Hepatocyte (in vitro differentiated cells): Measurements from ENCODE around the gene TMEFF2. TPM values are rescaled to one million over a fixed set of nuclear protein-coding genes. Genes with fewer than 3 reads are reported as not detected.

Experiments
- DNase-seq: peaks from one replicate; pipeline ENCODE4 v3.0.0-alpha.2; 2016; ENCODE audit warnings: low spot score
- H2AFZ ChIP-seq: fragments of 200-600 bp; sonication (generic); 2 replicates; pipeline ENCODE4 v1.6.0; 2016; ENCODE audit warnings: antibody characterized with exemption, mild to moderate bottlenecking
- H3K27ac ChIP-seq: fragments of 200-600 bp; sonication (generic); 2 replicates; pipeline ENCODE4 v1.5.1; 2016; ENCODE audit warnings: mild to moderate bottlenecking
- H3K27me3 ChIP-seq: fragments of 200-600 bp; sonication (generic); 2 replicates; pipeline ENCODE4 v1.6.1; 2016
- H3K36me3 ChIP-seq: fragments of 200-600 bp; sonication (generic); replicated peaks from 2 replicates; pipeline ENCODE4 v1.5.1; 2016; ENCODE audit warnings: low read depth; ENCODE audit not compliant: insufficient read depth
- H3K4me1 ChIP-seq: fragments of 200-600 bp; sonication (generic); 2 replicates; pipeline ENCODE4 v1.5.1; 2016; ENCODE audit warnings: mild to moderate bottlenecking, moderate library complexity; ENCODE audit not compliant: insufficient read depth
- H3K4me2 ChIP-seq: fragments of 200-600 bp; sonication (generic); 2 replicates; pipeline ENCODE4 v1.6.0; 2016
- H3K4me3 ChIP-seq: fragments of 200-600 bp; sonication (generic); 2 replicates; pipeline ENCODE4 v1.5.1; 2016; ENCODE audit warnings: mild to moderate bottlenecking
- H3K79me2 ChIP-seq: fragments of 200-600 bp; sonication (generic); 2 replicates; pipeline ENCODE4 v1.6.0; 2017; ENCODE audit warnings: mild to moderate bottlenecking
- H3K9me2 ChIP-seq: fragments of 200-600 bp; sonication (generic); replicated peaks from 2 replicates; pipeline ENCODE4 v1.6.0; 2017; ENCODE audit warnings: mild to moderate bottlenecking; ENCODE audit not compliant: insufficient read depth
- H3K9me3 ChIP-seq: fragments of 200-600 bp; sonication (generic); 2 replicates; pipeline ENCODE4 v1.5.1; 2016; ENCODE audit warnings: low read depth, mild to moderate bottlenecking
- H4K20me1 ChIP-seq: fragments of 200-600 bp; sonication (generic); 2 replicates; pipeline ENCODE4 v1.6.0; 2016; ENCODE audit warnings: mild to moderate bottlenecking; ENCODE audit not compliant: insufficient read depth, poor library complexity, severe bottlenecking
- CTCF ChIP-seq: fragments of 200-600 bp; sonication (generic); IDR thresholded peaks from 2 replicates; pipeline ENCODE4 v1.5.1; 2016; ENCODE audit warnings: antibody characterized with exemption, mild to moderate bottlenecking; ENCODE audit not compliant: poor library complexity
- EZH2 ChIP-seq: fragments of 200-600 bp; sonication (generic); IDR thresholded peaks from 2 replicates; pipeline ENCODE4 v1.6.1; 2016; ENCODE audit warnings: antibody characterized with exemption, mild to moderate bottlenecking, borderline replicate concordance
- EZH2phosphoT487 ChIP-seq: fragments of 200-600 bp; sonication (generic); IDR thresholded peaks from one replicate; pipeline ENCODE4 v1.6.1; 2018; ENCODE audit warnings: antibody characterized with exemption, mild to moderate bottlenecking, low read depth, moderate library complexity; ENCODE audit not compliant: unreplicated experiment, severe bottlenecking
- WGBS: methylation state at CpG from one replicate; pipeline ENCODE4 v1.1.6; 2016; ENCODE audit warnings: low lambda C conversion rate; ENCODE audit errors: missing lambda C conversion rate; 5-methylcytosine and 5-hydroxymethylcytosine counted together
- polyA plus RNA-seq: library from polyadenylated mRNA; unstranded; fragments of >200 nt; fragmentation: Nextera tagmentation; extraction: Ambion mirVana; gene quantifications from 2 replicates; pipeline ENCODE4 v1.2.1, GENCODE V29; 2016
- total RNA-seq: library from RNA; depleted of rRNA; stranded (reverse); fragments of >200 nt; gene quantifications from 2 replicates; pipeline ENCODE4 v1.2.3, GENCODE V29; 2014

TMEFF2 gene
- total and polyA plus RNA-seq, 2 experiments from 2014 or later = 0.43 to 1.8 TPM

DNA sequence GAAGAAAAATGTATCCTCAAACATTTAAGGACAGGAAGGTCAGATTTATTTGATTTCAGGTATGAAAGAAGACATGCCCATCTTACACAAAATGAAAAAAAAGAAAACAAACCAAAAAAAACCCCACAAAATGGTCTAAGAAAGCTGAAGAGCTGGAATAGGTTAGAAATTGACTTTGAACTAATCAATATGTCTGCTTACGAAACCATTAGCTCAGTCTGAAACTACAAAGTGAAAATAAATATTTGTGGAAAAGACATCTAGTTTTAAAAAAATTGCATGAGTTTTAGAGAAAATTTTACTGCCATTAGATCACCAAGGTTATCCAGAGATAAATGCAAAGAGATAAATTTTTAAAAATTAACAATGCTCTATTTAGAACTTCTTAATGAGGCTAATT is 125.3 kb downstream of the TMEFF2 start:
- no peak for TF ChIP-seq CTCF

DNA sequence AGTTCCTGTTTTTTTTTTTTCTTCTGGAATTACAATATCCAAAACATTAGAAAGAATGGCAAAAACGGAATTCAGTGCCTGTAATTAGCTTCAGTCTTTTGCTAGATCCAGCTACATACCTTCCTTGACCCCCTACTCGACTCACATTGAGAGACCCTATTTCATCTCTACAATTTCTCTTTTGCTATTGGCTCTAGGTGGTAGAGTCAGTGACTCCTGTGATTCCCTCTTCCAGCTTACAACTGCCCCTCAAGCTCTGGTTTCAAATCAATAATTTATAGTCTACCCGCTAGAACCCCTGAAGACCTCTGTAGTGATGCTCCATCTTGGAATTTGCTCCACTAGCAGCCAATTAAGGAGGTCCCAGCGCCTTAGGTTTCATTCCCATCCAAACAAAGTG is 125.8 kb downstream of the TMEFF2 start:
- 88% methylated on average over 4 of the region's 4 CpGs for WGBS
- Histone ChIP-seq H3K4me3 (no peak overlapping the region), H3K27ac (no peak overlapping the region)

More for the DNA sequence above, 125.3 kb downstream of the TMEFF2 start:
- Histone ChIP-seq H3K4me3 (no peak overlapping the region), H3K27me3 (no peaks in the 10 kb centered on the region), H3K4me2 (no peak overlapping the region), H3K79me2 (no peaks in the 10 kb centered on the region), H3K9me3 (no peaks in the 10 kb centered on the region), H3K4me1 (no peaks in the 10 kb centered on the region), H2AFZ (no peak overlapping the region), H3K9me2 (no peaks in the 10 kb centered on the region), H3K27ac (no peak overlapping the region), H4K20me1 (no peaks in the 10 kb centered on the region), H3K36me3 (no peaks in the 10 kb centered on the region)
- DNase-seq = no peak
- 86% methylated on average over 1 of the region's 1 CpG for WGBS

GRCh38 chr2:192067631-192068030 is 127.1 kb downstream of the TMEFF2 start:
- Histone ChIP-seq H3K79me2 (no peaks in the 10 kb centered on the region), H3K4me2 (no peak overlapping the region), H3K4me1 (no peaks in the 10 kb centered on the region), H3K9me3 (no peaks in the 10 kb centered on the region), H3K27ac (no peak overlapping the region), H3K4me3 (no peak overlapping the region), H4K20me1 (no peaks in the 10 kb centered on the region), H3K27me3 (no peaks in the 10 kb centered on the region), H3K36me3 (no peaks in the 10 kb centered on the region), H2AFZ (no peak overlapping the region), H3K9me2 (no peaks in the 10 kb centered on the region)
- 38% methylated on average over 1 of the region's 1 CpG for WGBS
- TF ChIP-seq EZH2phosphoT487 (no peak), CTCF (no peak), EZH2 (no peak)
- DNase-seq = no peak

More for the DNA sequence above, 125.8 kb downstream of the TMEFF2 start:
- H3K27me3 ChIP-seq = no peaks in the 10 kb centered on the region
- H3K9me2 ChIP-seq = no peaks in the 10 kb centered on the region
- H2AFZ ChIP-seq = no peak overlapping the region
- TF ChIP-seq CTCF (no peak), EZH2 (no peak), EZH2phosphoT487 (no peak)
- H3K4me1 ChIP-seq = no peaks in the 10 kb centered on the region
- H3K79me2 ChIP-seq = no peaks in the 10 kb centered on the region
- H3K4me2 ChIP-seq = no peak overlapping the region
- H4K20me1 ChIP-seq = no peaks in the 10 kb centered on the region
- DNase-seq = no peak
- H3K36me3 ChIP-seq = no peaks in the 10 kb centered on the region
- no peaks in the 10 kb centered on the region for H3K9me3 ChIP-seq

DNA sequence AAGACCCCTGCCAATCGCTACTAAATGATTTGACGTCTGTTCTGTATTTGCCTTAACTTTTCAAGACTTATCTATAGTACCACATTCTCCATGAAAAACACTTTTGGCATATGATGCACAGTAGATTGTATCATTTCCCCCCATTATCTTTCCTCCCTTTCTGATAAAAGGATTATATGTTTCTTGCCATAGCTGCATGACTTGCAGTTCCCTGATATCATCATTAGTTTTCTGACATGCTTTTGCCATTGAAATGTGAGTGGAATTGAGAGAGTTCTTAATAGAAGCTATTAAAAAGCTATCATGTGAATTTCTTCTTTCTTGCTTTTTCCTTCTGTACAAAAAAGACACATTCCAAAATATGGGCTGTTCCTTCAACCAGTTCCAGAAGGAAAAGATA is 130.3 kb downstream of the TMEFF2 start:
- H2AFZ ChIP-seq = no peak overlapping the region
- H3K79me2 ChIP-seq = no peaks in the 10 kb centered on the region
- no peaks in the 10 kb centered on the region for H3K4me1 ChIP-seq
- no peaks in the 10 kb centered on the region for H3K9me2 ChIP-seq
- H3K36me3 ChIP-seq = no peaks in the 10 kb centered on the region
- TF ChIP-seq CTCF (no peak), EZH2phosphoT487 (no peak), EZH2 (no peak)
- DNase-seq = no peak
- H3K4me2 ChIP-seq = no peak overlapping the region
- H3K4me3 ChIP-seq = no peak overlapping the region
- H3K27me3 ChIP-seq = no peaks in the 10 kb centered on the region
- 88% methylated on average over 2 of the region's 2 CpGs for WGBS
- no peaks in the 10 kb centered on the region for H4K20me1 ChIP-seq
- no peak overlapping the region for H3K27ac ChIP-seq
- no peaks in the 10 kb centered on the region for H3K9me3 ChIP-seq
